ENCODE measurements around the gene RSPO1.

RSPO1 gene

GRCh38 chr1:37641059-37641458, 6.4 kb upstream of the RSPO1 start:
- Histone ChIP-seq H3K36me3 (ENCODE audit: control insufficient read depth in 1 of 2, insufficient read depth in 2 of 2, low read length in 2 of 2) (no peaks in the 10 kb centered on the region), H3K9me3 (ENCODE audit: insufficient read depth, low read depth, low read length) (peaks cover 2% of the 10 kb centered on the region), H3K4me1 (ENCODE audit: control insufficient read depth in 1 of 2, insufficient read depth in 2 of 2, low read length in 2 of 2) (no peaks in the 10 kb centered on the region), H2AFZ (ENCODE audit: insufficient read depth, low read length, poor library complexity) (no peak overlapping the region), H4K91ac (ENCODE audit: low read depth, low read length) (no peak overlapping the region), H3K4me2 (ENCODE audit: low read length) (no peak overlapping the region), H4K8ac (ENCODE audit: low read depth, low read length) (no peak overlapping the region), H4K12ac (ENCODE audit: low read depth, low read length) (no peak overlapping the region), H3K18ac (ENCODE audit: low read length) (no peak overlapping the region), H3K79me2 (ENCODE audit: control insufficient read depth, insufficient read depth, low read length, poor library complexity) (no peaks in the 10 kb centered on the region), H3K79me1 (ENCODE audit: low read length) (no peaks in the 10 kb centered on the region), H2BK120ac (ENCODE audit: insufficient read depth, low read length, poor library complexity) (no peak overlapping the region), H3K9ac (ENCODE audit: low read length) (no peak overlapping the region), H3K27me3 (ENCODE audit: insufficient read depth, low read length) (peaks cover 13% of the 10 kb centered on the region), H3K4ac (ENCODE audit: low read depth, low read length) (no peak overlapping the region), H3K27ac (ENCODE audit: low read depth, low read length) (no peak overlapping the region), H3K23ac (ENCODE audit: low read length) (no peak overlapping the region), H2BK12ac (ENCODE audit: low read length) (no peak overlapping the region), H2BK5ac (ENCODE audit: low read depth, low read length, poor library complexity) (no peak overlapping the region), H3K4me3 (ENCODE audit: low read depth, low read length) (no peak overlapping the region), H3K14ac (ENCODE audit: low read length) (no peak overlapping the region), H2AK5ac (ENCODE audit: low read length) (no peak overlapping the region)
- WGBS (ENCODE audit: extremely low coverage, insufficient coverage, insufficient read length), result no CpG with 5 or more reads among the region's 1 CpG
- no peak for DNase-seq

GRCh38 chr1:37636435-37636834, 1.7 kb upstream of the RSPO1 start:
- DNase-seq, result no peak
- no peak overlapping the region for H3K4ac ChIP-seq (ENCODE audit: low read depth, low read length)
- no peak overlapping the region for H2AK5ac ChIP-seq (ENCODE audit: low read length)
- H3K4me3 ChIP-seq (ENCODE audit: low read depth, low read length), result no peak overlapping the region
- no peak overlapping the region for H3K14ac ChIP-seq (ENCODE audit: low read length)
- H3K18ac ChIP-seq (ENCODE audit: low read length), result no peak overlapping the region
- WGBS (ENCODE audit: extremely low coverage, insufficient coverage, insufficient read length), result no CpG with 5 or more reads among the region's 6 CpGs
- no peak overlapping the region for H3K23ac ChIP-seq (ENCODE audit: low read length)
- H3K27me3 ChIP-seq (ENCODE audit: insufficient read depth, low read length), result peaks cover 56% of the 10 kb centered on the region
- H3K4me2 ChIP-seq (ENCODE audit: low read length), result no peak overlapping the region
- H4K91ac ChIP-seq (ENCODE audit: low read depth, low read length), result no peak overlapping the region
- H3K9me3 ChIP-seq (ENCODE audit: insufficient read depth, low read depth, low read length), result peaks cover 6% of the 10 kb centered on the region
- no peaks in the 10 kb centered on the region for H3K79me1 ChIP-seq (ENCODE audit: low read length)
- peaks cover 0 to 5% of the 10 kb centered on the region in 2 experiments for H3K4me1 ChIP-seq (ENCODE audit: control insufficient read depth in 1 of 2, insufficient read depth in 2 of 2, low read length in 2 of 2)
- no peak overlapping the region for H2BK12ac ChIP-seq (ENCODE audit: low read length)
- no peak overlapping the region for H3K27ac ChIP-seq (ENCODE audit: low read depth, low read length)
- H2BK5ac ChIP-seq (ENCODE audit: low read depth, low read length, poor library complexity), result no peak overlapping the region
- no peaks in the 10 kb centered on the region for H3K79me2 ChIP-seq (ENCODE audit: control insufficient read depth, insufficient read depth, low read length, poor library complexity)
- no peak overlapping the region for H4K8ac ChIP-seq (ENCODE audit: low read depth, low read length)
- H3K36me3 ChIP-seq (ENCODE audit: control insufficient read depth in 1 of 2, insufficient read depth in 2 of 2, low read length in 2 of 2), result no peaks in the 10 kb centered on the region
- H2AFZ ChIP-seq (ENCODE audit: insufficient read depth, low read length, poor library complexity), result no peak overlapping the region
- H4K12ac ChIP-seq (ENCODE audit: low read depth, low read length), result no peak overlapping the region
- H3K9ac ChIP-seq (ENCODE audit: low read length), result no peak overlapping the region
- no peak overlapping the region for H2BK120ac ChIP-seq (ENCODE audit: insufficient read depth, low read length, poor library complexity)

GRCh38 chr1:37634992-37635902, 555 bp upstream of the RSPO1 start:
- H3K4ac ChIP-seq (ENCODE audit: low read depth, low read length), result no peak overlapping the region
- no peak overlapping the region for H4K12ac ChIP-seq (ENCODE audit: low read depth, low read length)
- peaks cover 68% of the 10 kb centered on the region for H3K27me3 ChIP-seq (ENCODE audit: insufficient read depth, low read length)
- no peak overlapping the region for H2BK5ac ChIP-seq (ENCODE audit: low read depth, low read length, poor library complexity)
- H2BK120ac ChIP-seq (ENCODE audit: insufficient read depth, low read length, poor library complexity), result no peak overlapping the region
- no peak overlapping the region for H3K18ac ChIP-seq (ENCODE audit: low read length)
- H3K36me3 ChIP-seq (ENCODE audit: control insufficient read depth in 1 of 2, insufficient read depth in 2 of 2, low read length in 2 of 2), result no peaks in the 10 kb centered on the region
- H4K91ac ChIP-seq (ENCODE audit: low read depth, low read length), result no peak overlapping the region
- H3K23ac ChIP-seq (ENCODE audit: low read length), result no peak overlapping the region
- peaks cover 8% of the 10 kb centered on the region for H3K9me3 ChIP-seq (ENCODE audit: insufficient read depth, low read depth, low read length)
- no peak overlapping the region for H3K27ac ChIP-seq (ENCODE audit: low read depth, low read length)
- no peak overlapping the region for H2AK5ac ChIP-seq (ENCODE audit: low read length)
- no peaks in the 10 kb centered on the region for H3K79me1 ChIP-seq (ENCODE audit: low read length)
- no peak for DNase-seq
- no peak overlapping the region for H3K4me3 ChIP-seq (ENCODE audit: low read depth, low read length)
- no peak overlapping the region for H3K9ac ChIP-seq (ENCODE audit: low read length)
- H3K14ac ChIP-seq (ENCODE audit: low read length), result no peak overlapping the region
- H3K79me2 ChIP-seq (ENCODE audit: control insufficient read depth, insufficient read depth, low read length, poor library complexity), result no peaks in the 10 kb centered on the region
- peaks cover 0 to 5% of the 10 kb centered on the region in 2 experiments for H3K4me1 ChIP-seq (ENCODE audit: control insufficient read depth in 1 of 2, insufficient read depth in 2 of 2, low read length in 2 of 2)
- no CpG with 5 or more reads among the region's 26 CpGs for WGBS (ENCODE audit: extremely low coverage, insufficient coverage, insufficient read length)
- no peak overlapping the region for H2AFZ ChIP-seq (ENCODE audit: insufficient read depth, low read length, poor library complexity)
- H4K8ac ChIP-seq (ENCODE audit: low read depth, low read length), result no peak overlapping the region
- no peak overlapping the region for H2BK12ac ChIP-seq (ENCODE audit: low read length)
- H3K4me2 ChIP-seq (ENCODE audit: low read length), result no peak overlapping the region

- H3K4me2 ChIP-seq (ENCODE audit: low read length), result no peak overlapping the region
- H3K9me3 ChIP-seq (ENCODE audit: insufficient read depth, low read depth, low read length), result peaks cover 8% of the 10 kb centered on the region
- H4K12ac ChIP-seq (ENCODE audit: low read depth, low read length), result no peak overlapping the region
- H3K4me3 ChIP-seq (ENCODE audit: low read depth, low read length), result no peak overlapping the region
- no peaks in the 10 kb centered on the region for H3K36me3 ChIP-seq (ENCODE audit: control insufficient read depth in 1 of 2, insufficient read depth in 2 of 2, low read length in 2 of 2)
- no peak overlapping the region for H3K4ac ChIP-seq (ENCODE audit: low read depth, low read length)
- H2BK120ac ChIP-seq (ENCODE audit: insufficient read depth, low read length, poor library complexity), result no peak overlapping the region
- no CpG with 5 or more reads among the region's 20 CpGs for WGBS (ENCODE audit: extremely low coverage, insufficient coverage, insufficient read length)
- H3K18ac ChIP-seq (ENCODE audit: low read length), result no peak overlapping the region
- H3K23ac ChIP-seq (ENCODE audit: low read length), result no peak overlapping the region
- no peak overlapping the region for H4K8ac ChIP-seq (ENCODE audit: low read depth, low read length)
- peaks cover 69% of the 10 kb centered on the region for H3K27me3 ChIP-seq (ENCODE audit: insufficient read depth, low read length)
- H2BK12ac ChIP-seq (ENCODE audit: low read length), result no peak overlapping the region
- no peak overlapping the region for H4K91ac ChIP-seq (ENCODE audit: low read depth, low read length)
- no peak overlapping the region for H3K14ac ChIP-seq (ENCODE audit: low read length)
- H3K79me1 ChIP-seq (ENCODE audit: low read length), result no peaks in the 10 kb centered on the region
- H3K79me2 ChIP-seq (ENCODE audit: control insufficient read depth, insufficient read depth, low read length, poor library complexity), result no peaks in the 10 kb centered on the region
- H2AK5ac ChIP-seq (ENCODE audit: low read length), result no peak overlapping the region
- no peak overlapping the region for H2AFZ ChIP-seq (ENCODE audit: insufficient read depth, low read length, poor library complexity)
- DNase-seq, result no peak
- peaks cover 0 to 5% of the 10 kb centered on the region in 2 experiments for H3K4me1 ChIP-seq (ENCODE audit: control insufficient read depth in 1 of 2, insufficient read depth in 2 of 2, low read length in 2 of 2)
- H2BK5ac ChIP-seq (ENCODE audit: low read depth, low read length, poor library complexity), result no peak overlapping the region
- no peak overlapping the region for H3K27ac ChIP-seq (ENCODE audit: low read depth, low read length)
- no peak overlapping the region for H3K9ac ChIP-seq (ENCODE audit: low read length)
Measured at GRCh38 chr1:37633938-37634243, 801 bp downstream of the RSPO1 start.

Data from trophoblast cell (in vitro differentiated cells and primary cell).